ENCODE data around the gene RIPOR3. TPM values are rescaled to one million over a fixed set of nuclear protein-coding genes. Genes with fewer than 3 reads are reported as not detected.
A peak's percentile ranks its signal among the peaks of the same experiment; 100 is the strongest.

RIPOR3 gene
- total RNA-seq, 1 donor from 2014 or later, result 5.1 TPM

DNA sequence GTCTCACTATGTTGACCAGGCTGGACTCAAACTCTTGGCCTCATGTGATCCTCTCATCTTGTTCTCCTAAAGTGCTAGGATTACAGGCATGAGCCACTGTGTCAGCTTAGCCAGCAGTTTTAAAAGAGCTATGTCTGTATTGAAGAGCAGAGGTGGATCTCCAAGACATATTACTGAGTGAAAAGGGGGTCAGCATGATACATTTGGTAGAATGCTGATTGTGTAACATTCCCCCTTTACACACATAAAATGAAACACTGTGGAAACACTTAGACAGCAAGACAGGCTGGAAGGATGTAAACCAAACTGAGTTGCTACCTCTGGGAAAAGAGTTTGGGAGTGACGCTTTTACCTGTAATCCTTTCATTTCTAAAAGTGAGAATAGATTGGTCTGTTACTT, 1.7 kb upstream of the RIPOR3 start:
- Mint-ChIP-seq H3K36me3 (no peaks in the 10 kb centered on the region), H3K4me1 (ENCODE audit: unreplicated experiment) (peaks cover 34% of the 10 kb centered on the region), H3K27ac (no peak overlapping the region), H3K27me3 (peaks cover 28% of the 10 kb centered on the region), H3K4me3 (no peak overlapping the region), H3K9me3 (no peaks in the 10 kb centered on the region)
- no peak for DNase-seq (ENCODE audit: extremely low spot score, unreplicated experiment)
- TF ChIP-seq, protein P1, sequence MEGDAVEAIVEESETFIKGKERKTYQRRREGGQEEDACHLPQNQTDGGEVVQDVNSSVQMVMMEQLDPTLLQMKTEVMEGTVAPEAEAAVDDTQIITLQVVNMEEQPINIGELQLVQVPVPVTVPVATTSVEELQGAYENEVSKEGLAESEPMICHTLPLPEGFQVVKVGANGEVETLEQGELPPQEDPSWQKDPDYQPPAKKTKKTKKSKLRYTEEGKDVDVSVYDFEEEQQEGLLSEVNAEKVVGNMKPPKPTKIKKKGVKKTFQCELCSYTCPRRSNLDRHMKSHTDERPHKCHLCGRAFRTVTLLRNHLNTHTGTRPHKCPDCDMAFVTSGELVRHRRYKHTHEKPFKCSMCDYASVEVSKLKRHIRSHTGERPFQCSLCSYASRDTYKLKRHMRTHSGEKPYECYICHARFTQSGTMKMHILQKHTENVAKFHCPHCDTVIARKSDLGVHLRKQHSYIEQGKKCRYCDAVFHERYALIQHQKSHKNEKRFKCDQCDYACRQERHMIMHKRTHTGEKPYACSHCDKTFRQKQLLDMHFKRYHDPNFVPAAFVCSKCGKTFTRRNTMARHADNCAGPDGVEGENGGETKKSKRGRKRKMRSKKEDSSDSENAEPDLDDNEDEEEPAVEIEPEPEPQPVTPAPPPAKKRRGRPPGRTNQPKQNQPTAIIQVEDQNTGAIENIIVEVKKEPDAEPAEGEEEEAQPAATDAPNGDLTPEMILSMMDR (conservative IDR thresholded peaks at IDR 0.05), result no peak

- no peaks in the 10 kb centered on the region for H3K9me3 Mint-ChIP-seq
- H3K4me1 Mint-ChIP-seq (ENCODE audit: unreplicated experiment), result peaks cover 34% of the 10 kb centered on the region
- no peaks in the 10 kb centered on the region for H3K36me3 Mint-ChIP-seq
- H3K4me3 Mint-ChIP-seq, result peak overlapping the region; percentile 83
- H3K27me3 Mint-ChIP-seq, result peaks cover 28% of the 10 kb centered on the region
- no peak for DNase-seq (ENCODE audit: extremely low spot score, unreplicated experiment)
- TF ChIP-seq, protein P1 (conservative IDR thresholded peaks at IDR 0.05), result no peak
- peak overlapping the region; percentile 80 for H3K27ac Mint-ChIP-seq
Measured at GRCh38 chr20:50692552-50692933, 1.2 kb upstream of the RIPOR3 start.

DNA sequence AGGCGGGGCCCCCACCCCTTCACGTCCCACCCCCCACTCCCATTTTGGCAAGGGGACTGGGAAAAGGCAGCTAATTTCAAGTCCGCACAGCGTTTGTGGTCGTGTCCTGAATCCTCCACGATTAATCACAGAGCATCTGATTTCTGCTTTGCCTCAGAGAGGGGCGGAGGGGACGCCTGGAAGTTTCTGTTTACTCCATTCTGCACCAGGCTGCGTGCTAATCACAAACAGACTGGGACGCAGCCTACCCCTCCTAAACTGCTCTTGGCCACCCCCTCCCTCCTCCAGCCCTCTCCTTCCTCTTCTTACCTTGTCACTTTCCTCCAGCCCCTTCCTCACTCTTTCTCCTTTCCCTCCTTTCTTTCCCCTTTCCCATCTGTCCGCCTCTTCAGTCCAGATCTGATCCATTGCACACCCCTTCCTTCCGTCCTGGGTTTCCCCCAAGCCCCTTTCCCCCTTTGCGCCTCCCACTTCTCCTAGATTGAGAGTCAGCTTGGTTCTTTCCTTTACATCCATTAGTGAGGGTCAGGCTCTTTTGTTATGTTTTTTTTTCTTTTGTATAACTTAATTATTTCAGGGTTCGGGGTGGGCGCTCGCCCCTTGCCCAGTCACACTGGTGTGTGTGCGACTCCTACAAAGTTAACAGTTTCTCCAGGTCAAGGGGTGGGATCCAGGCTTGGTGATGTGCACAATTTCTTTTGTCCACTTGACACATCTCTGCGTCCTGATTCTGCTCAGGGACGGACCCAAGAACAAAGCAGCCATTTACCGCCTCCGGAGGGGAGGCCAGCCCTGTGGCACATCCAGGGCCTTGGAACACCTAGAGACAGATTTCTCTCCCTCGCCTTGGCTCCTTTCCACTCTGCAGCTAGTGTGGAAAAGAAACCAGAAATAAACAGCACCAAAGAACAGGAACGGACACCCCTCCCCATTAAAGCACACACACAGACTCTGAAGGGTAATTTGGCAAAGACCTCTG, 520 bp upstream of the RIPOR3 start:
- Mint-ChIP-seq H3K27me3 (peaks cover 28% of the 10 kb centered on the region), H3K9me3 (no peaks in the 10 kb centered on the region), H3K36me3 (no peaks in the 10 kb centered on the region), H3K4me3 (peak overlapping the region; percentile 83), H3K27ac (peak overlapping the region; percentile 80), H3K4me1 (ENCODE audit: unreplicated experiment) (peaks cover 39% of the 10 kb centered on the region)
- TF ChIP-seq, protein P1 (conservative IDR thresholded peaks at IDR 0.05), result no peak
- no peak for DNase-seq (ENCODE audit: extremely low spot score, unreplicated experiment)

- H3K4me3 Mint-ChIP-seq, result peak overlapping the region; percentile 77
Measured at GRCh38 chr20:50689864-50690649, 1.3 kb downstream of the RIPOR3 start.

GRCh38 chr20:50688256-50688975, 2.9 kb downstream of the RIPOR3 start:
- Mint-ChIP-seq H3K36me3 (no peaks in the 10 kb centered on the region), H3K9me3 (no peaks in the 10 kb centered on the region), H3K4me3 (no peak overlapping the region), H3K27ac (no peak overlapping the region), H3K4me1 (ENCODE audit: unreplicated experiment) (peaks cover 31% of the 10 kb centered on the region), H3K27me3 (peaks cover 29% of the 10 kb centered on the region)
- no peak for DNase-seq (ENCODE audit: extremely low spot score, unreplicated experiment)
- TF ChIP-seq, protein P1 (conservative IDR thresholded peaks at IDR 0.05), result no peak

More at GRCh38 chr20:50689864-50690649, 1.3 kb downstream of the RIPOR3 start:
- peaks cover 28% of the 10 kb centered on the region for H3K27me3 Mint-ChIP-seq
- H3K27ac Mint-ChIP-seq, result no peak overlapping the region
- no peaks in the 10 kb centered on the region for H3K36me3 Mint-ChIP-seq
- peaks cover 38% of the 10 kb centered on the region for H3K4me1 Mint-ChIP-seq (ENCODE audit: unreplicated experiment)
- TF ChIP-seq, protein P1 (conservative IDR thresholded peaks at IDR 0.05), result no peak
- no peak for DNase-seq (ENCODE audit: extremely low spot score, unreplicated experiment)
- H3K9me3 Mint-ChIP-seq, result no peaks in the 10 kb centered on the region

All from type B pancreatic cell (in vitro differentiated cells).